Measurements from ENCODE around the gene UTP11. TPM values are rescaled to one million over a fixed set of nuclear protein-coding genes. Genes with fewer than 3 reads are reported as not detected.

UTP11 gene
- total RNA-seq = 26.7 and 28.7 TPM in 2 replicates

GRCh38 chr1:38012363-38013226 lies at the start of gene UTP11:
Gene UTP11, plus strand, starts transcription at chr1:38012734. Its CDS starts 69 bp downstream, at chr1:38012803.

DNA sequence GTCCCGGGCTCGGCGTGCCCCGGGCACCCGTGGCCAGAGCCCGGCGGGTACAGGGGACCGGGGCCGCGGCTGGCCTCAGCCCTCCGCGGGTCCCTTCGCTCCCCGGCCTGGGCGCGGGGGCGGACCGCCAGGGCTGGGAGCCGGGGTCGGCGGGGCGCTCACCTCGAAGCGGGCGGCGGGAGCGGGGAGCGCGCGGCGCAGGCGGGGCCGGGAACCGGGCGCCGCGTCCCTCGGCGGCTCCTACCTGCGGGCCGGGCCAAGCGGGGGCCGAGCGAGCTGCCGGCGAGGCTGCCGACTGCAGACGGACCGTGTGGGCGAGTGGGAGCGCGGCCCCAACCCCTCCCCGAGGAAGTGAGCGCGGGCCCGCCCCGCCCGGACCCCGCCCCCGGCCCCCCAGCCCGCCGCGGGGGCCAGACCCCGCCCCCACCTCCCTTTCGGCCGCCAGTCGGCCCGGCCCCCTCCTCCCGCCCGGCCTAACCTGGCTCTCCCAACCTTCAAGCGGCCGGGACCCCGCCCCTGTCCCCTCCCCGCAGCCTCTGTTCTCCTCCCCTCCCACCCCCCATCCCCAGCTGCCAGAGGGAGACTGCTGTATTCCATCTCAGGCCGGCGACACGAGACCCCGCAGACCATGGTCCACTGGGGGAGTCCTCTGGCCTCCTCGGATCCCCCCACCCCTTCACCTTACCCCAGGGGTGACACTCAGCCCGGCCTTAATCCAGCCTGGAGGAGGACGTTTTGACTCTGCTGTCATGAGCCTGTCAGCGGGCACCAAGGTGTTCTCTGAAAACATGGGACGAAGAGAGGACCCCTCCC lies 7.1 kb upstream of the UTP11 start, which contains the start of gene FHL3:
Gene FHL3 (minus strand): TSS at position 320 of the 813 bp plus-strand sequence. CDS start 6,102 bp downstream, outside the sequence.

GRCh38 chr1:38046333-38046883 lies 33.9 kb downstream of the UTP11 start, which contains the start of gene POU3F1:
Gene POU3F1, minus strand, starts transcription at chr1:38046793. Its CDS starts 50 bp downstream, at chr1:38046743.

Other genes with a start within 250 kb of the UTP11 start
- 0.14 TPM in 1 of 2 replicates, not detected in the other for gene EPHA10, start 247.6 kb upstream of the UTP11 start, total RNA-seq
- 0.68 and 1.6 TPM in 2 replicates for gene MANEAL, start 218.9 kb upstream of the UTP11 start, total RNA-seq
- 18.6 and 21.2 TPM in 2 replicates for gene C1orf122, start 204.9 kb upstream of the UTP11 start, total RNA-seq
- 41.5 and 60.8 TPM in 2 replicates for gene YRDC, start 204.5 kb upstream of the UTP11 start, total RNA-seq
- 7.2 and 13.0 TPM in 2 replicates for gene MTF1, start 153.1 kb upstream of the UTP11 start, total RNA-seq
- gene INPP5B, start 65.7 kb upstream of the UTP11 start, total RNA-seq = 7.2 and 13.7 TPM in 2 replicates
- gene SF3A3, start 22.7 kb upstream of the UTP11 start, total RNA-seq = 90.6 and 99.9 TPM in 2 replicates
- 6.2 and 13.2 TPM in 2 replicates for gene FHL3, start 7.2 kb upstream of the UTP11 start, total RNA-seq
- under 0.01 and 0.43 TPM in 2 replicates for gene POU3F1, start 34.1 kb downstream of the UTP11 start, total RNA-seq